ENCODE results near the gene FOXF1. TPM values are rescaled to one million over a fixed set of nuclear protein-coding genes. Genes with fewer than 3 reads are reported as not detected.

Gene FOXF1
- total RNA-seq, 1 donor from 2014 or later: not detected

- Mint-ChIP-seq H3K27ac (ENCODE audit: unreplicated experiment) (no peak overlapping the region), H3K27me3 (ENCODE audit: unreplicated experiment) (peaks cover 63% of the 10 kb centered on the region), H3K4me1 (ENCODE audit: unreplicated experiment) (peaks cover 22% of the 10 kb centered on the region), H3K9me3 (ENCODE audit: unreplicated experiment) (no peaks in the 10 kb centered on the region), H3K36me3 (ENCODE audit: unreplicated experiment) (peaks cover 3% of the 10 kb centered on the region), H3K4me3 (ENCODE audit: unreplicated experiment) (no peak overlapping the region)
- TF ChIP-seq, protein P1, sequence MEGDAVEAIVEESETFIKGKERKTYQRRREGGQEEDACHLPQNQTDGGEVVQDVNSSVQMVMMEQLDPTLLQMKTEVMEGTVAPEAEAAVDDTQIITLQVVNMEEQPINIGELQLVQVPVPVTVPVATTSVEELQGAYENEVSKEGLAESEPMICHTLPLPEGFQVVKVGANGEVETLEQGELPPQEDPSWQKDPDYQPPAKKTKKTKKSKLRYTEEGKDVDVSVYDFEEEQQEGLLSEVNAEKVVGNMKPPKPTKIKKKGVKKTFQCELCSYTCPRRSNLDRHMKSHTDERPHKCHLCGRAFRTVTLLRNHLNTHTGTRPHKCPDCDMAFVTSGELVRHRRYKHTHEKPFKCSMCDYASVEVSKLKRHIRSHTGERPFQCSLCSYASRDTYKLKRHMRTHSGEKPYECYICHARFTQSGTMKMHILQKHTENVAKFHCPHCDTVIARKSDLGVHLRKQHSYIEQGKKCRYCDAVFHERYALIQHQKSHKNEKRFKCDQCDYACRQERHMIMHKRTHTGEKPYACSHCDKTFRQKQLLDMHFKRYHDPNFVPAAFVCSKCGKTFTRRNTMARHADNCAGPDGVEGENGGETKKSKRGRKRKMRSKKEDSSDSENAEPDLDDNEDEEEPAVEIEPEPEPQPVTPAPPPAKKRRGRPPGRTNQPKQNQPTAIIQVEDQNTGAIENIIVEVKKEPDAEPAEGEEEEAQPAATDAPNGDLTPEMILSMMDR (IDR thresholded peaks at IDR 0.05): no peak
- no peak for DNase-seq (ENCODE audit: extremely low spot score, unreplicated experiment)
These were observed 2.1 kb downstream of the FOXF1 start for GRCh38 chr16:86512301-86512859.

- DNase-seq (ENCODE audit: extremely low spot score, unreplicated experiment): no peak
- peaks cover 18% of the 10 kb centered on the region for H3K4me1 Mint-ChIP-seq (ENCODE audit: unreplicated experiment)
- no peak overlapping the region for H3K4me3 Mint-ChIP-seq (ENCODE audit: unreplicated experiment)
- peaks cover 63% of the 10 kb centered on the region for H3K27me3 Mint-ChIP-seq (ENCODE audit: unreplicated experiment)
- peaks cover 3% of the 10 kb centered on the region for H3K36me3 Mint-ChIP-seq (ENCODE audit: unreplicated experiment)
- H3K27ac Mint-ChIP-seq (ENCODE audit: unreplicated experiment): no peak overlapping the region
- TF ChIP-seq, protein P1 (IDR thresholded peaks at IDR 0.05): no peak
- H3K9me3 Mint-ChIP-seq (ENCODE audit: unreplicated experiment): no peaks in the 10 kb centered on the region
These were observed 2.6 kb downstream of the FOXF1 start for GRCh38 chr16:86512860-86513470.

DNA sequence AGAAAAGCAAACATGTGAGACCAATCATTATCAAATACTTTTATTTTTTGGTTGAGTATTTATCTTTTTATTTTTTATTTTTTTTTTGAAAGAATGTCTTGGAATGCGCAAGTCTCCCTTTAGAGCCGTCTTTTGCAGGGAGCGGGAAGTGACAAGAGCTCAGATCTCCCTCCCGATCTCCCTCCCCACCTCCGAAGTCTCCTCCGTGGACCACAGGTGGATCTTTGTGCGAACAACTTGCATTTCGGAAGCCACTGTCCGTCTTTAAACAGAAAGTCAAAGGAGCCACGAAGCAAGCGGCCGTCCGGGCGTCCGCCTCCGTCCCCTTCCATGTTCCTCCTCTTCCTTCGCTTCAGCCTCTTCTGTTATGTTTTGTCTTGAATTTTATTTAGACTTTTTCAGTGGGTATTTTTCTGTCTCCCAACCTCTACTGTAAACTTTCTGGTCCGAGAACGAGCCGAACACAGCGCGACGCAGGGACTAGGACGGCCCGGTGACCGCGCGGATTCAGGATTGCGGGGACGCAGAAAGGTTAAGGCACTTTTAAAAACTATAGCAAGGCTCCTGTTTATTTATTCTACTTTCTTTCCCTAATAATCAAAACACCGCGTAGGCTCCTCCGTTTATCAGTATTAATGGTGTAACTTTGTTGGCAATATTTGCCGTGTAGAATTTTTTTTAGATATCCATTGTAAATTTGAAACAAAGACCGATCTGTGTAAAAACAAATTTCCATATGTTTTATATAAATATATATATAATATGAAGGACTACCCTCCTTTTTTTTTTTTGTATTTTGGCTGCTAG is 3.3 kb downstream of the FOXF1 start:
- DNase-seq (ENCODE audit: extremely low spot score, unreplicated experiment): no peak
- Mint-ChIP-seq H3K27me3 (ENCODE audit: unreplicated experiment) (peaks cover 68% of the 10 kb centered on the region), H3K27ac (ENCODE audit: unreplicated experiment) (no peak overlapping the region), H3K4me1 (ENCODE audit: unreplicated experiment) (peaks cover 17% of the 10 kb centered on the region), H3K4me3 (ENCODE audit: unreplicated experiment) (no peak overlapping the region), H3K36me3 (ENCODE audit: unreplicated experiment) (peaks cover 3% of the 10 kb centered on the region), H3K9me3 (ENCODE audit: unreplicated experiment) (no peaks in the 10 kb centered on the region)
- TF ChIP-seq, protein P1 (IDR thresholded peaks at IDR 0.05): no peak

DNA sequence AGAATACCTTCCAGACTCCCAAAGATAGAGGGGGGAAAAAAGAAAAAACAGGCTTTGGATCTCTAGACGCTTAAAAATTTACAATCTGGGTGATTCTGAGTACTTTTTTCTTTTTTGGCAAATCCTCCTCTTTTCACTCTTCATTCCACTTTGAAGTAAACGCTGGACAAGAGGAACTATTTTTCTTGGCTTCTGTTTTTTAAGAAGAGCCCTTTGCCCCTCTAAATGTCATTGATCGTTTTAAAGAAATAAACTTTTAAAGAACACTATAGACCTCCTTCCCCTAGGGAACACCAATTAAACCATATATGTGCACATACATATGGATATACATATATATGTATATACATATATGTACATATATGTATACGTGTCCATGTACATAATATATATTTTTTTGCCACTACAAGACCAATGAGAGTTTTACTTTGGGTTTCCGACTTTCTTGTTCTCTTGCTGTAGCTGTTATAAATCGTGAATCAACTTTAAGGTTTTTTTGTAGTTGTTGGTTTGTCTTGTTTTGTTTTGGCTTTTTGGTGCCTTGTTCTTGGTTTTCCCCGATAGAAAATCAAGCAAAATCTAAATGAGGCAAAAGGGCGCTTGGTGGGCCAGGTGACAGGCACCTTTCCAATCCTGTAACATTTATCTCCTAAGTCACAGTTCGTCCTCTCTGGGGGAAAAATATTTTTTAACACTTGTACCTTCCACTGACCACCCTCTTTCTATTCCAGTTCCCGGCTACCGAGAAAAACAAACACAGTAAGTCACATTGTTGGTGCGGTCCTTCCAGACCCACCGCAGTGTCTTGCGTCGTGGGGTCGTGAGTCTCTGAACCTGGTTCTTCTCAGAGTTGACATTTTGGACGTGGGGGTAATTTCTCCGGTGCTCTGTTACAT is 4.4 kb downstream of the FOXF1 start:
- Mint-ChIP-seq H3K27ac (ENCODE audit: unreplicated experiment) (no peak overlapping the region), H3K4me1 (ENCODE audit: unreplicated experiment) (peaks cover 10% of the 10 kb centered on the region)

More for the DNA sequence above, 4.4 kb downstream of the FOXF1 start:
- TF ChIP-seq, protein P1 (IDR thresholded peaks at IDR 0.05): no peak
- no peak overlapping the region for H3K4me3 Mint-ChIP-seq (ENCODE audit: unreplicated experiment)
- H3K9me3 Mint-ChIP-seq (ENCODE audit: unreplicated experiment): no peaks in the 10 kb centered on the region
- H3K27me3 Mint-ChIP-seq (ENCODE audit: unreplicated experiment): peaks cover 70% of the 10 kb centered on the region
- DNase-seq (ENCODE audit: extremely low spot score, unreplicated experiment): no peak
- H3K36me3 Mint-ChIP-seq (ENCODE audit: unreplicated experiment): peaks cover 3% of the 10 kb centered on the region
